ENCODE measurements around the gene USP43. TPM values are rescaled to one million over a fixed set of nuclear protein-coding genes. Genes with fewer than 3 reads are reported as not detected.

The USP43 gene
- total RNA-seq, 1 experiment from 2014 or later: 3.2 TPM

DNA sequence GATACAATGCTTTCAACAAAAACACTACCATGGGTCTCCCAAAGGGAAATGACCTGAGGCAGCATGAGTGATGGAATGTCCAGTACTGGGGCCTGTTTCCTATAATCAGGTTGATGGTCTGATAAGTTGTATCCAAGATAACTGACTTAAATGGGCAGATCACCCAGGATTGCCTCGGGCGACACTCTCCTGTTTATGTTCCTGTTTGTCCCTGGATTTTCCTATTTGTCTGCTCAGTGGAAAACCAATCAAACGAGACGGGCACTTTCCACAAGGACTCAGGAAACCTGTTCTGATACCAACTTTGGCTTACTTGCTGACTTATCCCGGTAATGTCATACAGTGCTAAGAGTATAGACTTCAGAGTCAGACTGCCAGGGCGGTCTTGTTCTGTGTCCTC is 27.4 kb downstream of the USP43 start:
- BruUV-seq (replicated peaks): no TSS peak
- ChIA-PET POLR2A (no interaction called here), CTCF (no interaction called here)
- no peak for DNase-seq (ENCODE audit: unreplicated experiment)
- Mint-ChIP-seq H3K36me3 (ENCODE audit: insufficient read depth, unreplicated experiment) (no peaks in the 10 kb centered on the region), H3K9me3 (ENCODE audit: unreplicated experiment) (no peaks in the 10 kb centered on the region), H3K4me1 (ENCODE audit: insufficient read depth, unreplicated experiment) (peaks cover 32% of the 10 kb centered on the region), H3K27ac (ENCODE audit: low read depth, unreplicated experiment) (no peak overlapping the region), H3K27me3 (ENCODE audit: insufficient read depth, unreplicated experiment) (no peaks in the 10 kb centered on the region), H3K4me3 (ENCODE audit: unreplicated experiment) (no peak overlapping the region)
- intact Hi-C loops (cut with micrococcal nuclease): no loop called here
- TF ChIP-seq, protein P1, sequence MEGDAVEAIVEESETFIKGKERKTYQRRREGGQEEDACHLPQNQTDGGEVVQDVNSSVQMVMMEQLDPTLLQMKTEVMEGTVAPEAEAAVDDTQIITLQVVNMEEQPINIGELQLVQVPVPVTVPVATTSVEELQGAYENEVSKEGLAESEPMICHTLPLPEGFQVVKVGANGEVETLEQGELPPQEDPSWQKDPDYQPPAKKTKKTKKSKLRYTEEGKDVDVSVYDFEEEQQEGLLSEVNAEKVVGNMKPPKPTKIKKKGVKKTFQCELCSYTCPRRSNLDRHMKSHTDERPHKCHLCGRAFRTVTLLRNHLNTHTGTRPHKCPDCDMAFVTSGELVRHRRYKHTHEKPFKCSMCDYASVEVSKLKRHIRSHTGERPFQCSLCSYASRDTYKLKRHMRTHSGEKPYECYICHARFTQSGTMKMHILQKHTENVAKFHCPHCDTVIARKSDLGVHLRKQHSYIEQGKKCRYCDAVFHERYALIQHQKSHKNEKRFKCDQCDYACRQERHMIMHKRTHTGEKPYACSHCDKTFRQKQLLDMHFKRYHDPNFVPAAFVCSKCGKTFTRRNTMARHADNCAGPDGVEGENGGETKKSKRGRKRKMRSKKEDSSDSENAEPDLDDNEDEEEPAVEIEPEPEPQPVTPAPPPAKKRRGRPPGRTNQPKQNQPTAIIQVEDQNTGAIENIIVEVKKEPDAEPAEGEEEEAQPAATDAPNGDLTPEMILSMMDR (IDR thresholded peaks at IDR 0.05; ENCODE audit: unreplicated experiment): no peak

DNA sequence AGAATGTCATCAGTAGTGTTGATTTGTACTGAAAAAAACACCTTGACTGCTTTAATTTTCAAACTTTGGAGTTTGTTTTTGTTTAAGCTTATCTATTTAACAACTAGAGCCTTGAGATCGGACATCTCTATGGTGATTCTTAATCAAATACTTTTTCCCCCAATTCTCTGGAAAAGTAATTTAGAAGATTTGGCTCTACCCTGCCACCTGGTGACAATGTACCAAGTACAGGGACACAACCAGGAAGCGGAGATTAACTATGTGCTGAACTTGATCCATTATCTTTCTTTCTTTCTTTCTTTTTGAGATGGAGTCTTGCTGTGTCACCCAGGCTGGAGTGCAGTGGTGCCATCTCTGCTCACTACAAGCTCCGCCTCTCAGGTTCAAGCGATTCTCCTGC is 30.8 kb downstream of the USP43 start:
- CTCF ChIA-PET: interaction anchor here (1.1 to 3.7 kb wide), 4 partner anchors 28 to 101 kb away, joined by 3 to 17 read pairs (median 8); partner anchors contain the start of gene CFAP52
- peak overlapping the region; percentile 88 for H3K27ac Mint-ChIP-seq (ENCODE audit: low read depth, unreplicated experiment)
- intact Hi-C loops (cut with micrococcal nuclease): no loop called here

GRCh38 chr17:9676820-9677310 is 31.5 kb downstream of the USP43 start:
- Mint-ChIP-seq H3K27ac (ENCODE audit: low read depth, unreplicated experiment) (peak overlapping the region; percentile 88), H3K4me1 (ENCODE audit: insufficient read depth, unreplicated experiment) (peaks cover 18% of the 10 kb centered on the region), H3K27me3 (ENCODE audit: insufficient read depth, unreplicated experiment) (no peaks in the 10 kb centered on the region), H3K36me3 (ENCODE audit: insufficient read depth, unreplicated experiment) (no peaks in the 10 kb centered on the region), H3K4me3 (ENCODE audit: unreplicated experiment) (no peak overlapping the region), H3K9me3 (ENCODE audit: unreplicated experiment) (no peaks in the 10 kb centered on the region)
- POLR2A ChIA-PET: interaction anchor here (0.5 to 2.8 kb wide), 5 partner anchors 9 to 1041 kb away, joined by 3 to 17 read pairs (median 3); partner anchors contain the start of gene USP43
- peak; percentile 97 for DNase-seq (ENCODE audit: unreplicated experiment)
- intact Hi-C loops (cut with micrococcal nuclease): loop anchor here (1.0 kb wide), 1 partner anchor 31 kb away; no protein-coding TSS in a partner anchor
- TF ChIP-seq, protein P1 (IDR thresholded peaks at IDR 0.05; ENCODE audit: unreplicated experiment): no peak
- TSS peak; percentile 57 for BruUV-seq (replicated peaks)
- CTCF ChIA-PET: interaction anchor here (0.6 to 3.7 kb wide), 3 partner anchors 51 to 251 kb away, joined by 4 to 17 read pairs (median 5); partner anchors contain the start of gene CFAP52

More for the DNA sequence above, 30.8 kb downstream of the USP43 start:
- no TSS peak for BruUV-seq (replicated peaks)
- TF ChIP-seq, protein P1 (IDR thresholded peaks at IDR 0.05; ENCODE audit: unreplicated experiment): no peak
- DNase-seq (ENCODE audit: unreplicated experiment): peak; percentile 5
- H3K9me3 Mint-ChIP-seq (ENCODE audit: unreplicated experiment): no peaks in the 10 kb centered on the region
- H3K27me3 Mint-ChIP-seq (ENCODE audit: insufficient read depth, unreplicated experiment): no peaks in the 10 kb centered on the region
- no peak overlapping the region for H3K4me3 Mint-ChIP-seq (ENCODE audit: unreplicated experiment)
- POLR2A ChIA-PET: interaction anchor here (0.7 to 2.8 kb wide), 5 partner anchors 9 to 100 kb away, joined by 3 to 17 read pairs (median 4); partner anchors contain the start of genes CFAP52, STX8 and USP43
- H3K36me3 Mint-ChIP-seq (ENCODE audit: insufficient read depth, unreplicated experiment): no peaks in the 10 kb centered on the region
- H3K4me1 Mint-ChIP-seq (ENCODE audit: insufficient read depth, unreplicated experiment): peaks cover 18% of the 10 kb centered on the region

DNA sequence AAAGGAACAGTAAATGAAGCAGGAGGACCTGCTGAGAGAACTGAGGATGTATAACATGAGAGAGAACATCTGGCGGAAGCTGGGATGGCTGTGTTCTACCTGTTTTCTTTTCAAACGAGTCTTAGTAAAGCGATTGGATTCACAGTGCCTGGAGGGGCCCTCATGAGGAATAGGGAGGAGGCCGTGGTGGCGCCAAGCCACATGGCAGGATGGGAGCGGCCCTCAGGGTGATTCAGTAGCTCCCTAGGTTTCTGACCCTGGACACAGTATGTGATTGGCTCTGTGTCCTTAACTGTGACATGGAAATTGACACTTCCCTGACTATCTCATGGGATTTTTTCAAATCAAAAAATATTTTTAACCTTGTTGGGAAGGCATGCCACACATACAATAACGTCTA is 32.1 kb downstream of the USP43 start:
- no peak overlapping the region for H3K4me3 Mint-ChIP-seq (ENCODE audit: unreplicated experiment)
- CTCF ChIA-PET: interaction anchor here (1.5 to 3.7 kb wide), 2 partner anchors 51 to 100 kb away, joined by 4 to 17 read pairs; partner anchors contain the start of gene CFAP52
- H3K36me3 Mint-ChIP-seq (ENCODE audit: insufficient read depth, unreplicated experiment): no peaks in the 10 kb centered on the region
- intact Hi-C loops (cut with micrococcal nuclease): loop anchor here (1.0 kb wide), 1 partner anchor 31 kb away; no protein-coding TSS in a partner anchor
- peaks cover 18% of the 10 kb centered on the region for H3K4me1 Mint-ChIP-seq (ENCODE audit: insufficient read depth, unreplicated experiment)
- DNase-seq (ENCODE audit: unreplicated experiment): peak; percentile 60
- no TSS peak for BruUV-seq (replicated peaks)
- TF ChIP-seq, protein P1 (IDR thresholded peaks at IDR 0.05; ENCODE audit: unreplicated experiment): no peak
- H3K9me3 Mint-ChIP-seq (ENCODE audit: unreplicated experiment): no peaks in the 10 kb centered on the region
- POLR2A ChIA-PET: interaction anchor here (0.7 to 2.8 kb wide), 5 partner anchors 8 to 107 kb away, joined by 3 to 17 read pairs (median 3); partner anchors contain the start of gene USP43
- no peaks in the 10 kb centered on the region for H3K27me3 Mint-ChIP-seq (ENCODE audit: insufficient read depth, unreplicated experiment)
- peak overlapping the region; percentile 88 for H3K27ac Mint-ChIP-seq (ENCODE audit: low read depth, unreplicated experiment)

Measured in MCF 10A (cell line).